SK-N-SH (cell line): Measurements from ENCODE around the gene ZNF396. TPM values are rescaled to one million over a fixed set of nuclear protein-coding genes. Genes with fewer than 3 reads are reported as not detected.

ENCODE experiments used
- CTCF ChIA-PET: fragments of 300-600, 350-600 bp; formaldehyde crosslinking; extraction: SDS; loops from one replicate; lab custom pipeline; 2021; lab: Yijun Ruan, JAX
- POLR2A ChIA-PET: fragments of 350-600 bp; sonication (Branson Sonifier 250); formaldehyde crosslinking; extraction: SDS; loops from one replicate; lab custom pipeline; 2020; ENCODE audit warnings: antibody characterized with exemption, inconsistent platforms; lab: Yijun Ruan, JAX
- DNase-seq: peaks from one replicate; pipeline ENCODE4 v3.0.0; 2012
- H2AFZ ChIP-seq: fragments of 200-600 bp; sonication (generic); 2 replicates; pipeline ENCODE4 v1.8.1; 2016; ENCODE audit warnings: antibody characterized with exemption, mild to moderate bottlenecking, low read depth
- H3F3A ChIP-seq: fragments of 200-600 bp; sonication (generic); replicated peaks from 2 replicates; pipeline ENCODE3; 2016; ENCODE audit warnings: antibody characterized with exemption, mild to moderate bottlenecking; ENCODE audit not compliant: insufficient read depth
- H3K27ac ChIP-seq, 2 experiments: fragments of 200-500 bp in 1 of 2; fragments of 200-600 bp in 1 of 2; sonication (Bioruptor generic) in 1 of 2; sonication (generic), shearing (Covaris generic) in 1 of 2; 2 replicates each; pipeline versions ENCODE4 v1.5.1 to v1.6.1; 2014 to 2016; ENCODE audit warnings: low read depth in 2 of 2, inconsistent platforms in 1 of 2, low read length in 1 of 2, mild to moderate bottlenecking in 1 of 2, mixed read lengths in 1 of 2
- H3K27me3 ChIP-seq: fragments of 200-600 bp; sonication (generic), shearing (Covaris generic); 2 replicates; pipeline ENCODE4 v1.6.1; 2016; ENCODE audit warnings: mixed run types; ENCODE audit not compliant: insufficient read depth
- H3K36me3 ChIP-seq, 2 experiments: fragments of 200-500 bp in 1 of 2; fragments of 200-600 bp in 1 of 2; sonication (Bioruptor generic) in 1 of 2; sonication (generic) in 1 of 2; replicated peaks in 1 of 2; 2 replicates each; pipeline versions ENCODE3 to v1.5.1; 2014 to 2016; ENCODE audit warnings: low read length in 1 of 2, mild to moderate bottlenecking in 1 of 2; ENCODE audit not compliant: insufficient read depth in 2 of 2, control insufficient read depth in 1 of 2
- H3K4me1 ChIP-seq, 2 experiments: fragments of 200-500 bp in 1 of 2; fragments of 200-600 bp in 1 of 2; sonication (Bioruptor generic) in 1 of 2; sonication (generic), shearing (Covaris generic) in 1 of 2; 2 replicates each; pipeline versions ENCODE4 v1.5.1 to v1.6.1; 2014 to 2016; ENCODE audit warnings: low read depth in 1 of 2, low read length in 1 of 2, mixed run types in 1 of 2; ENCODE audit not compliant: insufficient read depth in 2 of 2, control insufficient read depth in 1 of 2
- H3K4me2 ChIP-seq: fragments of 200-600 bp; sonication (generic), shearing (Covaris generic); 2 replicates; pipeline ENCODE4 v1.6.1; 2017; ENCODE audit warnings: mixed run types
- H3K4me3 ChIP-seq, 2 experiments: fragments of 200-500 bp in 1 of 2; fragments of 200-600 bp in 1 of 2; sonication (Bioruptor generic) in 1 of 2; sonication (generic), shearing (Covaris generic) in 1 of 2; 2 replicates each; pipeline versions ENCODE4 v1.5.1 to v1.8.1; 2014 to 2016; ENCODE audit warnings: low read depth in 2 of 2, inconsistent platforms in 1 of 2, low read length in 1 of 2, mild to moderate bottlenecking in 1 of 2, mixed read lengths in 1 of 2, moderate library complexity in 1 of 2
- H3K79me2 ChIP-seq: fragments of 200-600 bp; sonication (generic); 2 replicates; pipeline ENCODE4 v1.8.1; 2017; ENCODE audit warnings: mild to moderate bottlenecking; ENCODE audit not compliant: insufficient read depth
- H3K9ac ChIP-seq: fragments of 200-600 bp; sonication (generic); 2 replicates; pipeline ENCODE4 v1.6.1; 2017; ENCODE audit warnings: mixed run types
- H3K9me2 ChIP-seq: fragments of 200-600 bp; sonication (generic); 2 replicates; pipeline ENCODE4 v1.6.1; 2017; ENCODE audit warnings: mixed run types
- H3K9me3 ChIP-seq: fragments of 200-600 bp; sonication (generic); 2 replicates; pipeline ENCODE4 v1.6.1; 2017; ENCODE audit warnings: mixed run types, mild to moderate bottlenecking, moderate library complexity
- H4K20me1 ChIP-seq: fragments of 200-600 bp; sonication (generic); 2 replicates; pipeline ENCODE4 v1.6.1; 2017; ENCODE audit warnings: mild to moderate bottlenecking, mixed run types; ENCODE audit not compliant: insufficient read depth
- CHD2 ChIP-seq: fragments of 150-350 bp; IDR thresholded peaks from 2 replicates; pipeline ENCODE4 v1.6.1; 2018; ENCODE audit warnings: low read length; ENCODE audit not compliant: partially characterized antibody
- CTCF ChIP-seq: fragments of 200-600 bp; sonication (generic); IDR thresholded peaks from 2 replicates; pipeline ENCODE4 v1.6.1; 2017; ENCODE audit warnings: antibody characterized with exemption, mild to moderate bottlenecking, moderate library complexity
- ELF1 ChIP-seq: IDR thresholded peaks from 2 replicates; pipeline ENCODE4 v1.4.0; 2012
- EZH2phosphoT487 ChIP-seq: fragments of 200-600 bp; sonication (generic); IDR thresholded peaks from 2 replicates; pipeline ENCODE4 v1.6.1; 2017; ENCODE audit warnings: low read depth, mixed run types, mild to moderate bottlenecking, antibody characterized with exemption, moderate library complexity, borderline replicate concordance
- FOXJ3 ChIP-seq: sonication (generic); formaldehyde crosslinking; IDR thresholded peaks from 2 replicates; pipeline ENCODE4 v1.5.1; 2020; ENCODE audit warnings: mild to moderate bottlenecking, missing genetic modification reagents
- FOXM1 ChIP-seq: IDR thresholded peaks from 2 replicates; pipeline ENCODE4 v1.4.0; 2012; ENCODE audit warnings: low read depth, mild to moderate bottlenecking
- MEF2A ChIP-seq: IDR thresholded peaks from 2 replicates; pipeline ENCODE4 v1.4.0; 2012; ENCODE audit warnings: low read depth, borderline replicate concordance
- NFIC ChIP-seq: IDR thresholded peaks from 2 replicates; pipeline ENCODE4 v1.4.0; 2012; ENCODE audit warnings: borderline replicate concordance
- NRF1 ChIP-seq: IDR thresholded peaks from 2 replicates; pipeline ENCODE4 v1.6.1; 2012; ENCODE audit warnings: low read depth, mild to moderate bottlenecking, low read length
- PBX3 ChIP-seq: IDR thresholded peaks from 2 replicates; pipeline ENCODE4; 2012
- POLR2AphosphoS5 ChIP-seq: IDR thresholded peaks from 2 replicates; pipeline ENCODE4 v1.6.1; 2012; ENCODE audit warnings: low read depth, low read length
- RAD21 ChIP-seq: IDR thresholded peaks from 2 replicates; pipeline ENCODE4 v1.6.1; 2012; ENCODE audit warnings: mild to moderate bottlenecking, low read length
- RCOR1 ChIP-seq: fragments of 150-350 bp; IDR thresholded peaks from 2 replicates; pipeline ENCODE4 v1.6.1; 2017; ENCODE audit warnings: antibody characterized with exemption, low read length
- SIN3A ChIP-seq: IDR thresholded peaks from 2 replicates; pipeline ENCODE4 v1.6.1; 2012; ENCODE audit warnings: low read depth, mild to moderate bottlenecking, low read length, moderate library complexity, borderline replicate concordance
- SMC3 ChIP-seq: IDR thresholded peaks from 2 replicates; pipeline ENCODE4 v1.6.1; 2012; ENCODE audit warnings: low read depth, low read length, improper control_type of control experiment
- TAF1 ChIP-seq: IDR thresholded peaks from 2 replicates; pipeline ENCODE4 v1.6.1; 2012; ENCODE audit warnings: low read depth, mild to moderate bottlenecking, low read length, moderate library complexity, borderline replicate concordance
- TCF12 ChIP-seq: IDR thresholded peaks from 2 replicates; pipeline ENCODE4 v1.4.0; 2012
- USF1 ChIP-seq: IDR thresholded peaks from 2 replicates; pipeline ENCODE4 v1.4.0; 2012; ENCODE audit warnings: low read depth, borderline replicate concordance
- USF2 ChIP-seq: fragments of 150-350 bp; IDR thresholded peaks from 2 replicates; pipeline ENCODE4 v1.6.1; 2017; ENCODE audit warnings: antibody characterized with exemption, low read length, low read depth, borderline replicate concordance
- YY1 ChIP-seq: IDR thresholded peaks from 2 replicates; pipeline ENCODE4 v1.4.0; 2012; ENCODE audit warnings: low read depth, mild to moderate bottlenecking
- WGBS: methylation state at CpG from one replicate; pipeline ENCODE4 v1.1.6; 2017; ENCODE audit warnings: low lambda C conversion rate; 5-methylcytosine and 5-hydroxymethylcytosine counted together
- polyA plus RNA-seq, 3 experiments: library from polyadenylated mRNA; depleted of rRNA; stranded (reverse); fragments of >200 nt; gene quantifications; 2 replicates each; pipeline ENCODE4 v1.2.3, GENCODE V29; 2012

Gene ZNF396
- polyA plus RNA-seq, 1 of the 3 experiments (the other 2 are of a cell fraction) = 0.41 TPM

GRCh38 chr18:35422237-35422636 is 45.1 kb upstream of the ZNF396 start:
- no peaks in the 10 kb centered on the region for H3K36me3 ChIP-seq
- CTCF ChIA-PET = interaction anchor here (0.8 to 1.9 kb wide), 2 partner anchors 15 to 36 kb away, joined by 3 to 10 read pairs; no protein-coding TSS in a partner anchor
- H3K9me3 ChIP-seq = no peaks in the 10 kb centered on the region
- 41% methylated on average over 2 of the region's 3 CpGs for whole genome bisulfite sequencing
- H3K4me2 ChIP-seq = no peak overlapping the region
- no peaks in the 10 kb centered on the region for H3K79me2 ChIP-seq
- H3K27ac ChIP-seq = no peak overlapping the region
- H4K20me1 ChIP-seq = no peaks in the 10 kb centered on the region
- no peaks in the 10 kb centered on the region for H3K27me3 ChIP-seq
- no peaks in the 10 kb centered on the region for H3K9me2 ChIP-seq
- no peaks in the 10 kb centered on the region for H3K4me1 ChIP-seq
- no peak overlapping the region for H3K9ac ChIP-seq
- no peak for TF ChIP-seq ELF1
- TF ChIP-seq POLR2AphosphoS5 = no peak
- no peak for TF ChIP-seq CHD2
- TF ChIP-seq EZH2phosphoT487 = no peak
- no peak for TF ChIP-seq FOXM1
- no peak for TF ChIP-seq USF1
- TF ChIP-seq CTCF = no peak
- TF ChIP-seq YY1 = no peak
- TF ChIP-seq PBX3 = no peak
- no peak for TF ChIP-seq SIN3A
- TF ChIP-seq TCF12 = no peak
- TF ChIP-seq NRF1 = no peak
- no peak for TF ChIP-seq MEF2A
- no peak for DNase-seq
- H2AFZ ChIP-seq = no peak overlapping the region
- POLR2A ChIA-PET = no interaction called here
- no peaks in the 10 kb centered on the region for H3F3A ChIP-seq
- no peak overlapping the region for H3K4me3 ChIP-seq

- Histone ChIP-seq H2AFZ (no peak overlapping the region), H3K36me3 (no peaks in the 10 kb centered on the region), H4K20me1 (no peaks in the 10 kb centered on the region), H3K27me3 (no peaks in the 10 kb centered on the region), H3K79me2 (no peaks in the 10 kb centered on the region), H3K4me2 (no peak overlapping the region), H3K9me3 (no peaks in the 10 kb centered on the region), H3K9ac (no peak overlapping the region), H3K4me1 (no peaks in the 10 kb centered on the region), H3F3A (no peaks in the 10 kb centered on the region), H3K27ac (no peak overlapping the region), H3K4me3 (no peak overlapping the region), H3K9me2 (no peaks in the 10 kb centered on the region)
- POLR2A ChIA-PET = no interaction called here
- CTCF ChIA-PET = interaction anchor here (1.4 kb wide), 1 partner anchor 10 kb away, joined by 4 read pairs; no protein-coding TSS in a partner anchor
- no peak for DNase-seq
- 28% methylated on average over 4 of the region's 4 CpGs for WGBS
- no peak for TF ChIP-seq FOXJ3 (CRISPR knock-in tag)
- TF ChIP-seq USF1 = no peak
- no peak for TF ChIP-seq CTCF
- TF ChIP-seq RAD21 = no peak
- no peak for TF ChIP-seq RCOR1
- TF ChIP-seq YY1 = no peak
- no peak for TF ChIP-seq USF2
- TF ChIP-seq SIN3A = no peak
- no peak for TF ChIP-seq TCF12
- TF ChIP-seq NFIC = no peak
- no peak for TF ChIP-seq SMC3
- TF ChIP-seq TAF1 = no peak
- no peak for TF ChIP-seq PBX3
Observed at GRCh38 chr18:35418610-35419009, 41.5 kb upstream of the ZNF396 start.
